GM21360 (cell line): ENCODE data around the gene CST9.

Experiments used
- ATAC-seq: cut with Tn5 transposase; IDR thresholded peaks from one replicate; pipeline ENCODE4 v1.9.1; 2021; ENCODE audit warnings: mild to moderate bottlenecking, moderate library complexity; ENCODE audit not compliant: unreplicated experiment

Gene CST9

GRCh38 chr20:23554401-23554800, 51.3 kb downstream of the CST9 start:
- no peak for ATAC-seq
